ENCODE results near the gene DRD5. TPM values are rescaled to one million over a fixed set of nuclear protein-coding genes. Genes with fewer than 3 reads are reported as not detected.

Gene DRD5
- total RNA-seq, 1 donor from 2014 or later = not detected

DNA sequence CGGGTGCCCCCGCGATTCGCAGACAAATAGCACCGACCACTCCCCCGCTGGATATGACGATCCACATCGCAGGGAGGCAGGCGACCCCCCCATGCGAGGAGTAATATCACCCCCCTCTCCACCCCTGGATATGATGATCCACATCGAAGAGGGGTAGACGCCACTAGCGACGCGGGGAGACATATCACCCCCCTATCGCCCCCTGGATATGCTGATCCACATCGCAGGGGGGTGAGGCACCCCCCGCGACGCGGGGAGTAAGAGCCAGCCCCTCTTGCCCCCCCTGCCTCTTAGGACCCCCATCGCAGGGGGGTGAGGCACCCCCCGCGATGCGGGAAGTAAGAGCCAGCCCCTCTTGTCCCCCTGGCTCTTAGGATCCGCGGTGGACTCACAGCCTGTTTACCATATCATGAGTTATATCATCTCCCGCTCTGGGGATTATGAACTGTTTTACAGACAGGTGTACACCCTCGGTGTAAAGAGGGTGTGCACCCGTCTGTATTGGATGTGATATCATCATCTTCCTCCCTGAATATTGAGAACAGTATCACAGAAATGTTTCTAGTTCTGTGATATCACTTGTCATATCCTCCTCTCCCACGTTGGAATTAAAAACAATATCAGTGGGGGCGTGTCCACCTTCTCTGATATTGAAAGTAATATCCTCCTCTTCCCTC, 22.7 kb upstream of the DRD5 start:
- Histone ChIP-seq H3K4me3 (no peak overlapping the region), H3K27ac (no peak overlapping the region), H3K9me3 (no peaks in the 10 kb centered on the region), H3K27me3 (no peaks in the 10 kb centered on the region), H3K36me3 (no peaks in the 10 kb centered on the region), H3K4me1 (no peaks in the 10 kb centered on the region)
- no peak for DNase-seq (ENCODE audit: extremely low spot score in 2 of 2)
- intact Hi-C loops (cut with DNase I) = no loop called here
- no peak for TF ChIP-seq POLR2A (IDR thresholded peaks at IDR 0.05)
- TF ChIP-seq, protein P1, sequence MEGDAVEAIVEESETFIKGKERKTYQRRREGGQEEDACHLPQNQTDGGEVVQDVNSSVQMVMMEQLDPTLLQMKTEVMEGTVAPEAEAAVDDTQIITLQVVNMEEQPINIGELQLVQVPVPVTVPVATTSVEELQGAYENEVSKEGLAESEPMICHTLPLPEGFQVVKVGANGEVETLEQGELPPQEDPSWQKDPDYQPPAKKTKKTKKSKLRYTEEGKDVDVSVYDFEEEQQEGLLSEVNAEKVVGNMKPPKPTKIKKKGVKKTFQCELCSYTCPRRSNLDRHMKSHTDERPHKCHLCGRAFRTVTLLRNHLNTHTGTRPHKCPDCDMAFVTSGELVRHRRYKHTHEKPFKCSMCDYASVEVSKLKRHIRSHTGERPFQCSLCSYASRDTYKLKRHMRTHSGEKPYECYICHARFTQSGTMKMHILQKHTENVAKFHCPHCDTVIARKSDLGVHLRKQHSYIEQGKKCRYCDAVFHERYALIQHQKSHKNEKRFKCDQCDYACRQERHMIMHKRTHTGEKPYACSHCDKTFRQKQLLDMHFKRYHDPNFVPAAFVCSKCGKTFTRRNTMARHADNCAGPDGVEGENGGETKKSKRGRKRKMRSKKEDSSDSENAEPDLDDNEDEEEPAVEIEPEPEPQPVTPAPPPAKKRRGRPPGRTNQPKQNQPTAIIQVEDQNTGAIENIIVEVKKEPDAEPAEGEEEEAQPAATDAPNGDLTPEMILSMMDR (IDR thresholded peaks at IDR 0.05) = no peak
- TF ChIP-seq POLR2AphosphoS5 (IDR thresholded peaks at IDR 0.05; ENCODE audit: insufficient read depth in 1 of 2, low read depth in 1 of 2) = no peak

- Histone ChIP-seq H3K36me3 (no peaks in the 10 kb centered on the region), H3K4me1 (no peaks in the 10 kb centered on the region), H3K9me3 (no peaks in the 10 kb centered on the region), H3K27ac (no peak overlapping the region), H3K27me3 (no peaks in the 10 kb centered on the region), H3K4me3 (no peak overlapping the region)
- TF ChIP-seq POLR2AphosphoS5 (IDR thresholded peaks at IDR 0.05; ENCODE audit: insufficient read depth in 1 of 2, low read depth in 1 of 2) (no peak), POLR2A (IDR thresholded peaks at IDR 0.05) (no peak)
- TF ChIP-seq, protein P1 (IDR thresholded peaks at IDR 0.05) = peak; percentile 52 to 75 (median 61)
- intact Hi-C loops (cut with DNase I) = loop anchor here (10.0 kb wide), 1 partner anchor 252 kb away; no protein-coding TSS in a partner anchor
- no peak for DNase-seq (ENCODE audit: extremely low spot score in 2 of 2)
Observed at GRCh38 chr4:9762823-9763475, 18.5 kb upstream of the DRD5 start.

DNA sequence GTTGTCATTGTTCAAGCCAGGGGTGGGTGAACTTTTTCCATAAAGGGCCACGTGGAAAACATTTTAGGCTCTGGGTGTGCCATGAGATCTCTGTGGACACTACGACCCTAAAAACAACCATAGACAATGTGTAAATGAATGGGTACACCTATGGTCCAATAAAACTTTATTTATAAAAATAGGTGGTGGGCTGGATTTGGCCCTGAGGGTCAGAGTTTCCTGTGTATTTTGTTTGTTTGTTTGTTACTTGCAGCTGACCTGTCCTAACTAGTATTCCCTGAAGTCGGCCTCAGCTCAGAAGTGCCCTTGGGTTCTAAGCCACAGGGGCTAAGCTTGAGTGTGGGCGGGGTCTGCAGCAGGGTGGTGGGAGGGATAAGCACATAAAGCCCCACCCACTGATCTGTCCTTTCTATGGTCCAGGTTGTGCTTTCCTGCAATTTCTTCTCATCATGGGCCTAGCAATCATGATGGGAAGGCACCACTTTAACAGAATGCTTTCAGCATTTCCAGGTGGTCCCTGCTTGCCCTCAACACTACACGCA, 17.2 kb upstream of the DRD5 start:
- no peaks in the 10 kb centered on the region for H3K27me3 ChIP-seq
- no peaks in the 10 kb centered on the region for H3K4me1 ChIP-seq
- H3K4me3 ChIP-seq = no peak overlapping the region
- H3K9me3 ChIP-seq = no peaks in the 10 kb centered on the region
- intact Hi-C loops (cut with DNase I) = loop anchor here (10.0 kb wide), 1 partner anchor 251 kb away; no protein-coding TSS in a partner anchor
- no peaks in the 10 kb centered on the region for H3K36me3 ChIP-seq
- no peak overlapping the region for H3K27ac ChIP-seq
- TF ChIP-seq POLR2AphosphoS5 (IDR thresholded peaks at IDR 0.05; ENCODE audit: insufficient read depth in 1 of 2, low read depth in 1 of 2) (no peak), POLR2A (IDR thresholded peaks at IDR 0.05) (no peak)
- TF ChIP-seq, protein P1 (IDR thresholded peaks at IDR 0.05) = no peak
- no peak for DNase-seq (ENCODE audit: extremely low spot score in 2 of 2)

GRCh38 chr4:9765091-9765490, 16.3 kb upstream of the DRD5 start:
- Histone ChIP-seq H3K4me3 (no peak overlapping the region), H3K27me3 (no peaks in the 10 kb centered on the region), H3K4me1 (no peaks in the 10 kb centered on the region), H3K27ac (no peak overlapping the region), H3K9me3 (no peaks in the 10 kb centered on the region), H3K36me3 (no peaks in the 10 kb centered on the region)
- no peak for DNase-seq (ENCODE audit: extremely low spot score in 2 of 2)
- no peak for TF ChIP-seq POLR2A (IDR thresholded peaks at IDR 0.05)
- TF ChIP-seq POLR2AphosphoS5 (IDR thresholded peaks at IDR 0.05; ENCODE audit: insufficient read depth in 1 of 2, low read depth in 1 of 2) = no peak
- TF ChIP-seq, protein P1 (IDR thresholded peaks at IDR 0.05) = no peak
- intact Hi-C loops (cut with DNase I) = loop anchor here (10.0 kb wide), 1 partner anchor 250 kb away; no protein-coding TSS in a partner anchor

Data from vagina (tissue), 2 donors.